GM19452 (cell line): ENCODE data around the gene NFATC2.
A peak's percentile ranks its signal among the peaks of the same experiment; 100 is the strongest.

Experiments
- ATAC-seq: cut with Tn5 transposase; IDR thresholded peaks from one replicate; pipeline ENCODE4 v1.9.1; 2021; ENCODE audit not compliant: unreplicated experiment

NFATC2 gene

GRCh38 chr20:51516855-51517254, 25.7 kb downstream of the NFATC2 start:
- ATAC-seq = no peak

- ATAC-seq = no peak
Measured at GRCh38 chr20:51514836-51515235, 27.7 kb downstream of the NFATC2 start.

GRCh38 chr20:51514249-51514648, 28.3 kb downstream of the NFATC2 start:
- ATAC-seq = no peak

- no peak for ATAC-seq
Measured at GRCh38 chr20:51513545-51513944, 29.0 kb downstream of the NFATC2 start.

- ATAC-seq = no peak
Measured at GRCh38 chr20:51512645-51513044, 29.9 kb downstream of the NFATC2 start.

GRCh38 chr20:51511861-51512619, 30.5 kb downstream of the NFATC2 start:
- ATAC-seq = no peak

GRCh38 chr20:51510936-51511605, 31.4 kb downstream of the NFATC2 start:
- no peak for ATAC-seq

- no peak for ATAC-seq
Measured at GRCh38 chr20:51510169-51510568, 32.4 kb downstream of the NFATC2 start.

- no peak for ATAC-seq
Measured at GRCh38 chr20:51509208-51509607, 33.3 kb downstream of the NFATC2 start.

GRCh38 chr20:51508780-51509179, 33.7 kb downstream of the NFATC2 start:
- no peak for ATAC-seq

GRCh38 chr20:51508158-51508557, 34.4 kb downstream of the NFATC2 start:
- no peak for ATAC-seq

- ATAC-seq = no peak
Measured at GRCh38 chr20:51507216-51508036, 35.1 kb downstream of the NFATC2 start.

- ATAC-seq = no peak
Measured at GRCh38 chr20:51506527-51507215, 35.8 kb downstream of the NFATC2 start.

GRCh38 chr20:51505566-51505965, 37.0 kb downstream of the NFATC2 start:
- ATAC-seq = no peak

- ATAC-seq = no peak
Measured at GRCh38 chr20:51503376-51503775, 39.1 kb downstream of the NFATC2 start.

GRCh38 chr20:51500936-51501335, 41.6 kb downstream of the NFATC2 start:
- no peak for ATAC-seq

GRCh38 chr20:51500311-51500710, 42.2 kb downstream of the NFATC2 start:
- peak; percentile 61 for ATAC-seq

GRCh38 chr20:51498765-51499540, 43.6 kb downstream of the NFATC2 start:
- no peak for ATAC-seq

- ATAC-seq = no peak
Measured at GRCh38 chr20:51497542-51498467, 44.7 kb downstream of the NFATC2 start.
